Motor neuron (in vitro differentiated cells): ENCODE results near the gene CTXN3. TPM values are rescaled to one million over a fixed set of nuclear protein-coding genes. Genes with fewer than 3 reads are reported as not detected.
"Not testable (repeated sequence)": the region's sequence is repeated elsewhere in the genome, so short reads cannot be mapped to it uniquely, and the experiment has no call there.

ENCODE experiments used
- ATAC-seq, 8 experiments: fragments of 200-7000 bp; cut with Tn5 transposase; replicated peaks in 6 of 8; 2 replicates each; pipeline ENCODE4 v1.8.0; 2021; ENCODE audit warnings: mild to moderate bottlenecking in 8 of 8, moderate library complexity in 8 of 8
- H3K27ac ChIP-seq, 2 donors: fragments of 250-450 bp; sonication (Bioruptor Pico); 2 replicates each; pipeline ENCODE4 v1.9.0; 2021; ENCODE audit warnings: antibody characterized with exemption in 2 of 2, mild to moderate bottlenecking in 2 of 2, moderate library complexity in 1 of 2
- H3K4me1 ChIP-seq, 2 donors: fragments of 250-450 bp; sonication (Bioruptor Pico); replicated peaks in 1 of 2; 2 replicates each; pipeline ENCODE4 v1.6.1; 2021; ENCODE audit warnings: antibody characterized with exemption in 2 of 2, mild to moderate bottlenecking in 2 of 2, moderate library complexity in 1 of 2
- H3K4me3 ChIP-seq, 5 donors: fragments of 250-450 bp; sonication (Bioruptor Pico); 2 replicates each; pipeline ENCODE4 v1.9.0; 2021; ENCODE audit warnings: antibody characterized with exemption in 5 of 5, mild to moderate bottlenecking in 5 of 5, moderate library complexity in 4 of 5
- WGBS, 10 experiments: fragments of 450-650 bp; shearing (Covaris generic); methylation state at CpG; one replicate each; pipeline ENCODE4 v1.0.0; 2022; 5-methylcytosine and 5-hydroxymethylcytosine counted together
- in situ Hi-C, 9 experiments: fragments of 400-800 bp; cut with MboI; loops; one replicate each; pipeline ENCODE4 v1.15.0; 2021; ENCODE audit warnings: low sequenced_read_pairs in 9 of 9, low pct_unique_long_range_greater_than_20kb in 2 of 9; ENCODE audit not compliant: unreplicated experiment in 9 of 9
- total RNA-seq, 8 experiments: library from RNA; unstranded; fragments of 300-600 nt; gene quantifications; 2 replicates each; pipeline versions ENCODE4 v1.2.3 to v1.2.4, GENCODE V29; 2022

CTXN3 gene
- total RNA-seq, 8 experiments from 2014 or later, result 0.54 to 32.9 (median 10.8) TPM; not detected in 2

DNA sequence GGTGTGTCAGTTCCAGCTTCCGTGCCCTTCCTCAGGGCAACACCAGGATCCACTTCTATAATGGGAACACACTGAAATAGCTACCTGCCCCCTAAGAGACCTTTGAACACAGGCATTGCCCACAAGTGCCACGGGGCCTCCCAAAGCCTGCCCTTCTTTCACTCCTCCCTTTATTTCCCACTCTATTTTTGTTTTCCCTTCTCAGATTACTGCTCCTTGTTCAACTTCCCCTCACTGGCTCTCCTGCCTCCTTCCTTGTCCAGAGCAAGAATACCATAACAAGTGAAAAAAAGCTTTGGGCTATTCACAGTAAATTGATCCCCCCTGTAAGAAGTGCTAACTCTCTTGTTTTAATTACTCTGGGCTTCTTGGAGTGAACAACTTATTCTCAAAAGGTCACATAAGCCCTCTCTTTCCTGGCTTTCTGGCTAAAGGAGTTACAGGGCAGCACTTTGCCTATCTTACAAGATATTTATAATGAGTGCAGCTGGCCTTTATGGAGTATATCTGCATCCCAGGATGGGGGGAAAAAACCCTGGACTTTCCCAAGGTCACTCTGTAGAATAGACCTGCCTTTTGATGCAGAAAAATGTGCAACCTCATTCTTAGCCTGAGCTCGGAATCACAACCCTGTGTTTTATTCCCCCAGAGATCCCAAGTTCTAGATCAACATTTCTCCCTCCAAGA, 11.3 kb downstream of the CTXN3 start:
- ATAC-seq, result peak in 2 of 8 experiments; percentile 49 to 63
- H3K4me3 ChIP-seq, result no peak overlapping the region
- H3K4me1 ChIP-seq, result peaks cover 13 to 21% of the 10 kb centered on the region in 2 donors
- in situ Hi-C loops, result no loop called here
- no peak overlapping the region for H3K27ac ChIP-seq
- 27 to 88% (median 60%) methylated on average over 1 to 3 of the region's 3 CpGs; no CpG with 5 or more reads in 1 of the 10 experiments for WGBS, 10 experiments

GRCh38 chr5:127664093-127664492, 15.2 kb downstream of the CTXN3 start:
- in situ Hi-C loops, result no loop called here
- H3K27ac ChIP-seq, result no peak overlapping the region
- ATAC-seq, result peak in 1 of 8 experiments; percentile 67
- no peak overlapping the region for H3K4me3 ChIP-seq
- H3K4me1 ChIP-seq, result peaks cover 2 to 14% of the 10 kb centered on the region in 2 donors
- 38 to 100% (median 93%) methylated on average over 2 to 4 of the region's 5 CpGs; no CpG with 5 or more reads in 3 of the 10 experiments for WGBS, 10 experiments

GRCh38 chr5:127665641-127666040, 16.8 kb downstream of the CTXN3 start:
- in situ Hi-C loops, result no loop called here
- ATAC-seq, result no peak
- no peak overlapping the region for H3K4me3 ChIP-seq
- H3K27ac ChIP-seq, result no peak overlapping the region
- peaks cover 2 to 4% of the 10 kb centered on the region in 2 donors for H3K4me1 ChIP-seq

- peak in 1 of 8 experiments; percentile 13 for ATAC-seq
- Histone ChIP-seq H3K4me1 (peaks cover 2 to 4% of the 10 kb centered on the region in 2 donors), H3K27ac (no peak overlapping the region), H3K4me3 (no peak overlapping the region)
- in situ Hi-C loops, result no loop called here
- 8 to 100% (median 77%) methylated on average over 1 to 3 of the region's 3 CpGs; no CpG with 5 or more reads in 2 of the 10 experiments for WGBS, 10 experiments
Observed at GRCh38 chr5:127666043-127666716, 17.3 kb downstream of the CTXN3 start.

DNA sequence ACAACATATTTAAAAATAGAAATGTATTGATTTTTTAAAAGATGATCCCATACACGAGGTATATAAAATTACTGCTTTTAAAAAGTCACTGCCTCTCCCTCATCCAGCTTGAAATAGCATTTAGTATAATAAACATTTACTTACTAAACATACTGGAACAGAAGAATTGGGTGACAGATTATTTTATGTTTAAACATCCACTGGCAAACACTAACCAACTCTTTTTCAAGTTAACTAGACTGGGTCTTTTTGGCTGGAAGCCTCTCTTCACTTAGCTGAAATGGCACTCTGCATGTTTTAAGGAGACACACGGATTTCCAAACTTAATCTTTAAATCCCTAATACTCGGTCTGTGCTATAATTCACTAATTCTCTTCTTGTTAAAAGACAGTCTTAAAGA, 19.0 kb downstream of the CTXN3 start:
- peak in 1 of 8 experiments; percentile 36 for ATAC-seq
- peaks cover 2 to 3% of the 10 kb centered on the region in 2 donors for H3K4me1 ChIP-seq
- 16 to 100% (median 51%) methylated on average over 1 to 3 of the region's 3 CpGs for WGBS, 10 experiments
- H3K27ac ChIP-seq, result no peak overlapping the region
- H3K4me3 ChIP-seq, result no peak overlapping the region
- in situ Hi-C loops, result no loop called here

DNA sequence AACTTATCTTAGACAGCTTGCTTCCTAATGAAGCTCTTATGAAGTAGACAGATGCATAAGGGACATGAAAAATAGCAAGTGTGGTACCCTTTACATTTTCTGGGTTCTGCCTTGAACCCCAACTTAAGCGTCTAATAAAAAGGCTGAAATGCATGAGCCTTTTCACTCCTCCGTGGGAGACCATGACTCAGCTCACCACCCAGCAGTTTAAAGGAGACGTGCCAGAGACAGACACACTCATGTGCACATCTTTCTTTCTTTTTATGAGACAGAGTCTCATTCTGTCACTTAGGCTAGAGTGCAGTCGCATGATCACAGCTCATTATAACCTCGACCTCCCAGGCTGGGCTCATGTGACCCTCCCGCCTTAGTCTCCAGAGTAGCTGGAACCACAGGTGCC, 22.3 kb downstream of the CTXN3 start:
- peak in 3 of 8 experiments; percentile 26 to 47 (median 39) for ATAC-seq
- H3K4me3 ChIP-seq, result no peak overlapping the region
- no peak overlapping the region for H3K27ac ChIP-seq
- in situ Hi-C loops, result no loop called here
- no peaks in the 10 kb centered on the region for H3K4me1 ChIP-seq
- WGBS, 10 experiments, result 48 to 96% (median 80%) methylated on average over 1 to 6 of the region's 6 CpGs; no CpG with 5 or more reads in 4 of the 10 experiments

- Histone ChIP-seq H3K27ac (no peak overlapping the region), H3K4me3 (no peak overlapping the region), H3K4me1 (no peaks in the 10 kb centered on the region)
- 0 to 100% (median 84%) methylated on average over 1 to 2 of the region's 2 CpGs for WGBS, 10 experiments
- peak in 3 of 8 experiments; percentile 100 for ATAC-seq
- in situ Hi-C loops, result no loop called here
Observed at GRCh38 chr5:127673117-127673800, 24.4 kb downstream of the CTXN3 start.

DNA sequence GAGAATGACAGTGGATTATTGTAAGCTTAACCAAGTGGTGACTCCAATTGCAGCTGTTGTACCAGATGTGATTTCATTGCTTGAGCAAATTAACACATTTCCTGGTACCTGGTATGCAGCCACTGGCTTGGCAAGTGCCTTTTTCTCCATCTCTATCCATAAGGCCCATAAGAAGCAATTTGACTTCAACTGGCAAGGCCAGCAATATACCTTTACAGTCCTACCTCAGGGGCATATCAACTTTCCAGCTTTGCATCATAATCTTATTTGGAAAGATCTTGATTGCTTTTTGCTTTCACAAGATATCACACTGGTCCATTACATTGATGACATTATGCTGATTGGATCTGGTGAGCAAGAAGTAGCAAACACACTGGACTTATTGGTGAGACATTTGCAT, 28.1 kb downstream of the CTXN3 start:
- in situ Hi-C loops, H3K4me1 ChIP-seq, H3K4me3 ChIP-seq, ATAC-seq, H3K27ac ChIP-seq: not testable (repeated sequence)

GRCh38 chr5:127679691-127680330, 30.9 kb downstream of the CTXN3 start:
- H3K4me1 ChIP-seq, in situ Hi-C loops, H3K27ac ChIP-seq, H3K4me3 ChIP-seq: not testable (repeated sequence)
- peak in 3 of 8 experiments; percentile 65 to 88 (median 84) for ATAC-seq
- WGBS, 10 experiments, result 0 to 100% (median 88%) methylated on average over 1 to 3 of the region's 3 CpGs; no CpG with 5 or more reads in 2 of the 10 experiments

DNA sequence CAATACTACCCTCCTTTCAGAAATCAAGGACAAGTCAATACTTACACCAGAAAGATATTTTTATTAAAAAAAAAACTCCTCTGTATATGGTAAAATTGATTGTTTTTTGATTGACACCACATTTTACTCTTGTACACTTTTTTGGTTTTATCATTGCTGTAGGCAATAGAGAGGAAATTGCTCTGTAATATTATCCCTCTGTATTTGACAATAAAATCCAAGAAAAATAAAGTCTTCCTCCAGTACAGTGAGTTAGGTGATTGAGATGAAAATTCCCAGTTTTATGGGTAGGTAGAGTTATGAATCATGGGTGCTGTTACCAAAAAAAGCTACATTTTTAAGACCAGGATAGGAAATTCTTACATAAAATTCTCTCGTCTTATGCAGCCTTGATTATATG, 31.7 kb downstream of the CTXN3 start:
- H3K27ac ChIP-seq, result no peak overlapping the region
- no peak overlapping the region for H3K4me3 ChIP-seq
- no peaks in the 10 kb centered on the region for H3K4me1 ChIP-seq
- WGBS, 10 experiments, result 47 to 100% (median 88%) methylated on average over 1 of the region's 1 CpG; no CpG with 5 or more reads in 1 of the 10 experiments
- in situ Hi-C loops, result no loop called here
- ATAC-seq, result no peak

DNA sequence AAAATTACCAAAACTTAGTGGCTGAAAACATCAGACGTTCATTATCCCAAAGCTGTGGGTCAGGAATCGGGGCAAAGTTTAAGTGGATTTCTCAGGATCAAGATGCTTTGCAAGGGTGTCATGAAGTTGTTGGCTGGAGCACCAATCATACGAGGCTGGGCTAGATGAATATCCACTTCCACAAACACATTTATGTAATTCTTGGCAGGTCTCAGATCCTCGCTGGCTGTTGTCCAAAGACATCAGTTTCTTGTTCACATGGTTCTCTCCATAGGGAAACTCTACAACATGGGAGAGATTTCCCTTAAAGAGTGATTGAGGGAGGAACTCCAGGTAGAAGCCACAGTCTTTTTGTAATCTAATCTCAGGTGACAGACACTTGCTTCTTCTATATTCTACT, 34.1 kb downstream of the CTXN3 start:
- H3K27ac ChIP-seq, result no peak overlapping the region

DNA sequence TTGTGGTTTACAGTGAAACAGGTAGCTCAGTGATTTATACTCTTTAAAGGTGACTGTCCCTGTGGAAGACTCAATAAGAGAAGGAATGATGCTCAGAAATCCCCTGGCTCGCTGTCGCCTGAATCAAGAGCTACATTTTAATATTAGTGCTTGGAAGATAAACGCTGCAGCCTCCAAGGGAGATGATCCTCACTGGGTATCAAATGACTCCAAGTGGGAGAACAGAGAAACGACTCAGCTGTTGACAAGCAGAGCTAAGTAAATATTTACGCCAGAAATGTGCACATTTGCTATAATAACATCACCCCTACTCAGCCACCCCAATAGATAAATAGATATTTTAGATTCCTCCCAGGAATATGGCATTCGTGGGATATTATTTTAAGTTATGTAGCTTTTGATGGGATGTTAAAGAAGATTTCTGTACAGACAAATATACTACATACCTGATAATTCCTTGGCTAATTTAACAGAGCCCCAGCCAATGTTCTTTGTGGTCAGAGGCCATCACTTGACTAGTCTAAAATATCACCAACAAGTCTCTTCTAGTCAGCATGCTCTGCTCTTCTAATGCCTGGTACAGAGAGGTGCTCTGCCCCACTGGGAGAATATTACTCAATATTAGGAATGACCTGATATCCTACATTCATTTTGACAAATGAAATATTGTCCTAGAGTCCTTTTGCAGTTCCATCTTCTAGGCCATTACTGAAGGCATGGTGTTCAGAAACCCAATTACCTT, 36.0 kb downstream of the CTXN3 start:
- in situ Hi-C loops, result no loop called here
- WGBS, 10 experiments, result 53 to 89% (median 80%) methylated on average over 2 to 6 of the region's 6 CpGs; no CpG with 5 or more reads in 1 of the 10 experiments
- Histone ChIP-seq H3K4me3 (no peak overlapping the region), H3K4me1 (no peaks in the 10 kb centered on the region), H3K27ac (no peak overlapping the region)
- ATAC-seq, result no peak

More for the DNA sequence above, 34.1 kb downstream of the CTXN3 start:
- no peak for ATAC-seq
- WGBS, 10 experiments, result 45 to 100% (median 85%) methylated on average over 1 to 4 of the region's 4 CpGs
- Histone ChIP-seq H3K4me3 (no peak overlapping the region), H3K4me1 (no peaks in the 10 kb centered on the region)
- in situ Hi-C loops, result no loop called here
